ENCODE measurements around the gene LONP2. TPM values are rescaled to one million over a fixed set of nuclear protein-coding genes. Genes with fewer than 3 reads are reported as not detected.
A peak's percentile ranks its signal among the peaks of the same experiment; 100 is the strongest.
"Not testable (repeated sequence)": the region's sequence is repeated elsewhere in the genome, so short reads cannot be mapped to it uniquely, and the experiment has no call there.

The LONP2 gene
- polyA plus RNA-seq, 1 donor from 2014 or later = 38.6 TPM

DNA sequence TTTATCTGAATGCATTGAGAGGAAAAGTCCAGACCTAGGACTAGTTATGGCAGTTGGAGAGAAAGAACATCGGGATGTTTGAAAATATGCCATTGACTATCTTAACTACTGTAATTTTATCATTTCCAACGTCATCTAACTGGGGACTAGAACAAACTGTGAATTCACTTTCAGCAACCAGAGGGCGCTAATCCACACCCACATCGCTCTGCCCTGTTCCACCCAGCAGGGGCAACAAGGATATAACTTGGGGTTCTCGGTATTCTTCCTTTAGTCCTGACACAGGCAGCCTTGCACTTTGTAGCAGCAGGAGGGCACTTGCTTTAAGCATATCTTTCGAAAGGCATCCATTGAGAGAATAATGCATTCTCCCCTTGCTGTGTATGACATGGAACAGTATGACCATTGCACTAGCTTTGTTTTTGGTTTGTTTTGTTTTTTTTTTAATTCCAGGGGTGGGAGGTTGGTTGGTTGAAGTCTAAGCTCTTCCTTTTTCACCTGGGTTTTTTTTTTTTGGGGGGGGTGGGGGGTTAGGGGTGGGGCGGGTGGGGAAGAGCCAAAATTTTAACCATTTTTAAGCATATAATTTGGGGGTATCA, 109.6 kb downstream of the LONP2 start:
- no peak overlapping the region for H2AFZ ChIP-seq (ENCODE audit: low read depth, low read length)
- TF ChIP-seq, protein P1, sequence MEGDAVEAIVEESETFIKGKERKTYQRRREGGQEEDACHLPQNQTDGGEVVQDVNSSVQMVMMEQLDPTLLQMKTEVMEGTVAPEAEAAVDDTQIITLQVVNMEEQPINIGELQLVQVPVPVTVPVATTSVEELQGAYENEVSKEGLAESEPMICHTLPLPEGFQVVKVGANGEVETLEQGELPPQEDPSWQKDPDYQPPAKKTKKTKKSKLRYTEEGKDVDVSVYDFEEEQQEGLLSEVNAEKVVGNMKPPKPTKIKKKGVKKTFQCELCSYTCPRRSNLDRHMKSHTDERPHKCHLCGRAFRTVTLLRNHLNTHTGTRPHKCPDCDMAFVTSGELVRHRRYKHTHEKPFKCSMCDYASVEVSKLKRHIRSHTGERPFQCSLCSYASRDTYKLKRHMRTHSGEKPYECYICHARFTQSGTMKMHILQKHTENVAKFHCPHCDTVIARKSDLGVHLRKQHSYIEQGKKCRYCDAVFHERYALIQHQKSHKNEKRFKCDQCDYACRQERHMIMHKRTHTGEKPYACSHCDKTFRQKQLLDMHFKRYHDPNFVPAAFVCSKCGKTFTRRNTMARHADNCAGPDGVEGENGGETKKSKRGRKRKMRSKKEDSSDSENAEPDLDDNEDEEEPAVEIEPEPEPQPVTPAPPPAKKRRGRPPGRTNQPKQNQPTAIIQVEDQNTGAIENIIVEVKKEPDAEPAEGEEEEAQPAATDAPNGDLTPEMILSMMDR (IDR thresholded peaks at IDR 0.05; ENCODE audit: poor library complexity, severe bottlenecking) = peak; percentile 75
- TF ChIP-seq RAD21 (conservative IDR thresholded peaks at IDR 0.05) = peak; percentile 54
- TF ChIP-seq, protein P2, sequence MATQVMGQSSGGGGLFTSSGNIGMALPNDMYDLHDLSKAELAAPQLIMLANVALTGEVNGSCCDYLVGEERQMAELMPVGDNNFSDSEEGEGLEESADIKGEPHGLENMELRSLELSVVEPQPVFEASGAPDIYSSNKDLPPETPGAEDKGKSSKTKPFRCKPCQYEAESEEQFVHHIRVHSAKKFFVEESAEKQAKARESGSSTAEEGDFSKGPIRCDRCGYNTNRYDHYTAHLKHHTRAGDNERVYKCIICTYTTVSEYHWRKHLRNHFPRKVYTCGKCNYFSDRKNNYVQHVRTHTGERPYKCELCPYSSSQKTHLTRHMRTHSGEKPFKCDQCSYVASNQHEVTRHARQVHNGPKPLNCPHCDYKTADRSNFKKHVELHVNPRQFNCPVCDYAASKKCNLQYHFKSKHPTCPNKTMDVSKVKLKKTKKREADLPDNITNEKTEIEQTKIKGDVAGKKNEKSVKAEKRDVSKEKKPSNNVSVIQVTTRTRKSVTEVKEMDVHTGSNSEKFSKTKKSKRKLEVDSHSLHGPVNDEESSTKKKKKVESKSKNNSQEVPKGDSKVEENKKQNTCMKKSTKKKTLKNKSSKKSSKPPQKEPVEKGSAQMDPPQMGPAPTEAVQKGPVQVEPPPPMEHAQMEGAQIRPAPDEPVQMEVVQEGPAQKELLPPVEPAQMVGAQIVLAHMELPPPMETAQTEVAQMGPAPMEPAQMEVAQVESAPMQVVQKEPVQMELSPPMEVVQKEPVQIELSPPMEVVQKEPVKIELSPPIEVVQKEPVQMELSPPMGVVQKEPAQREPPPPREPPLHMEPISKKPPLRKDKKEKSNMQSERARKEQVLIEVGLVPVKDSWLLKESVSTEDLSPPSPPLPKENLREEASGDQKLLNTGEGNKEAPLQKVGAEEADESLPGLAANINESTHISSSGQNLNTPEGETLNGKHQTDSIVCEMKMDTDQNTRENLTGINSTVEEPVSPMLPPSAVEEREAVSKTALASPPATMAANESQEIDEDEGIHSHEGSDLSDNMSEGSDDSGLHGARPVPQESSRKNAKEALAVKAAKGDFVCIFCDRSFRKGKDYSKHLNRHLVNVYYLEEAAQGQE (IDR thresholded peaks at IDR 0.05; ENCODE audit: borderline replicate concordance) = no peak
- TF ChIP-seq EP300 (conservative IDR thresholded peaks at IDR 0.05; ENCODE audit: poor library complexity, severe bottlenecking) = no peak
- TF ChIP-seq EZH2 (IDR thresholded peaks at IDR 0.05; ENCODE audit: borderline replicate concordance, insufficient read depth, low read length, poor library complexity, severe bottlenecking) = no peak
- TF ChIP-seq SMC3 (conservative IDR thresholded peaks at IDR 0.05; ENCODE audit: poor library complexity) = peak; percentile 64
- TF ChIP-seq TAF1 (IDR thresholded peaks at IDR 0.05; ENCODE audit: low read depth) = no peak
- TF ChIP-seq MXI1 (conservative IDR thresholded peaks at IDR 0.05; ENCODE audit: poor library complexity, severe bottlenecking) = no peak
- TF ChIP-seq POLR2AphosphoS5 (IDR thresholded peaks at IDR 0.05) = no peak
- H3K36me3 ChIP-seq (ENCODE audit: insufficient read depth, low read length) = peaks cover 18% of the 10 kb centered on the region
- H3K27me3 ChIP-seq (ENCODE audit: insufficient read depth, low read depth, low read length) = no peaks in the 10 kb centered on the region
- no peaks in the 10 kb centered on the region for H3K9me3 ChIP-seq (ENCODE audit: low read length)
- no peak overlapping the region for H3K4me3 ChIP-seq (ENCODE audit: low read length)
- H3K9me2 ChIP-seq (ENCODE audit: insufficient read depth, low read length) = no peaks in the 10 kb centered on the region
- H3K4me2 ChIP-seq (ENCODE audit: low read length) = no peak overlapping the region
- H3K27ac ChIP-seq (ENCODE audit: low read length) = no peak overlapping the region
- H3K9ac ChIP-seq (ENCODE audit: low read length) = no peak overlapping the region
- peaks cover under 1% of the 10 kb centered on the region for H3F3A ChIP-seq (ENCODE audit: insufficient read depth, low read length, poor library complexity, severe bottlenecking)
- H4K20me1 ChIP-seq (ENCODE audit: insufficient read depth) = no peaks in the 10 kb centered on the region
- peaks cover 23% of the 10 kb centered on the region for H3K79me2 ChIP-seq (replicated peaks; ENCODE audit: insufficient read depth, low read length)

DNA sequence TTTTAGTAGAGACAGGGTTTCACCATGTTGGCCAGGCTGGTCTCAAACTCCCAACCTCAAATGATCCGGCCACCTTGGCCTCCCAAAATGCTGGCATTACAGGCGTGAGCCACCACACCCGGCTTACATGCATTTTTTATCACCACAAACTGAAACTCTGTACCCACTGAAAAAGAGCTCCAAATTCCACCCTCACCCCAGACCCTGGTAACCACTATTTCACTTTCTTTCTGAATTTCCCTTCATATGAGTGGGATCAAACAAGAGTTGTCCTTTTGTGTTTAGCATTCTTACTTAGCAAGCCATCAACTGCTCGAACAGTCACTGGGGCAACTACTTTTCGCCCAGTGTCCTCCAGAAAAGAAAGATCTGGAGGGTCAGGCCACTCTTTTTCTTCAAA, 110.3 kb downstream of the LONP2 start:
- H3K9ac ChIP-seq (ENCODE audit: low read length); H3F3A ChIP-seq (ENCODE audit: insufficient read depth, low read length, poor library complexity, severe bottlenecking); H3K27me3 ChIP-seq (ENCODE audit: insufficient read depth, low read depth, low read length); H3K4me2 ChIP-seq (ENCODE audit: low read length); H3K4me3 ChIP-seq (ENCODE audit: low read length); H3K9me3 ChIP-seq (ENCODE audit: low read length); H2AFZ ChIP-seq (ENCODE audit: low read depth, low read length); H3K27ac ChIP-seq (ENCODE audit: low read length); H3K9me2 ChIP-seq (ENCODE audit: insufficient read depth, low read length); H4K20me1 ChIP-seq (ENCODE audit: insufficient read depth): not testable (repeated sequence)
- Histone ChIP-seq H3K36me3 (ENCODE audit: insufficient read depth, low read length) (peaks cover 18% of the 10 kb centered on the region), H3K79me2 (replicated peaks; ENCODE audit: insufficient read depth, low read length) (peaks cover 28% of the 10 kb centered on the region)

All from neural cell (in vitro differentiated cells).